Dendritic cell treated with granulocyte-macrophage colony-stimulating factor and Interleukin-4, amounts not matched to agents 40 ng/mL and 50 ng/mL, for 4 days (primary cell): ENCODE measurements around the gene TPP1.

Source experiments
- H3K27ac Mint-ChIP-seq: one replicate; pipeline ENCODE4 v1.8.0; 2022; ENCODE audit warnings: mild to moderate bottlenecking, mixed read lengths
- H3K27me3 Mint-ChIP-seq: one replicate; pipeline ENCODE4 v1.8.0; 2022; ENCODE audit warnings: mild to moderate bottlenecking, mixed read lengths
- H3K36me3 Mint-ChIP-seq: one replicate; pipeline ENCODE4 v1.8.0; 2022; ENCODE audit warnings: low read depth, mixed read lengths
- H3K4me1 Mint-ChIP-seq: one replicate; pipeline ENCODE4 v1.8.0; 2022; ENCODE audit warnings: low read depth, mixed read lengths
- H3K4me3 Mint-ChIP-seq: one replicate; pipeline ENCODE4 v1.8.0; 2022; ENCODE audit warnings: mild to moderate bottlenecking, moderate library complexity, mixed read lengths
- H3K9me3 Mint-ChIP-seq: one replicate; pipeline ENCODE4 v1.8.0; 2022; ENCODE audit warnings: mixed read lengths
- intact Hi-C: fragments of 100-400 bp; cut with micrococcal nuclease; formaldehyde crosslinking; loops from one replicate; pipeline ENCODE4 v1.15.0; 2022

The TPP1 gene

GRCh38 chr11:6569706-6570105 is 49.5 kb downstream of the TPP1 start:
- no peak overlapping the region for H3K27ac Mint-ChIP-seq
- peaks cover 12% of the 10 kb centered on the region for H3K27me3 Mint-ChIP-seq
- intact Hi-C loops, result no loop called here
- H3K36me3 Mint-ChIP-seq, result peaks cover 19% of the 10 kb centered on the region
- no peak overlapping the region for H3K4me3 Mint-ChIP-seq
- H3K4me1 Mint-ChIP-seq, result peaks cover 8% of the 10 kb centered on the region
- no peaks in the 10 kb centered on the region for H3K9me3 Mint-ChIP-seq

DNA sequence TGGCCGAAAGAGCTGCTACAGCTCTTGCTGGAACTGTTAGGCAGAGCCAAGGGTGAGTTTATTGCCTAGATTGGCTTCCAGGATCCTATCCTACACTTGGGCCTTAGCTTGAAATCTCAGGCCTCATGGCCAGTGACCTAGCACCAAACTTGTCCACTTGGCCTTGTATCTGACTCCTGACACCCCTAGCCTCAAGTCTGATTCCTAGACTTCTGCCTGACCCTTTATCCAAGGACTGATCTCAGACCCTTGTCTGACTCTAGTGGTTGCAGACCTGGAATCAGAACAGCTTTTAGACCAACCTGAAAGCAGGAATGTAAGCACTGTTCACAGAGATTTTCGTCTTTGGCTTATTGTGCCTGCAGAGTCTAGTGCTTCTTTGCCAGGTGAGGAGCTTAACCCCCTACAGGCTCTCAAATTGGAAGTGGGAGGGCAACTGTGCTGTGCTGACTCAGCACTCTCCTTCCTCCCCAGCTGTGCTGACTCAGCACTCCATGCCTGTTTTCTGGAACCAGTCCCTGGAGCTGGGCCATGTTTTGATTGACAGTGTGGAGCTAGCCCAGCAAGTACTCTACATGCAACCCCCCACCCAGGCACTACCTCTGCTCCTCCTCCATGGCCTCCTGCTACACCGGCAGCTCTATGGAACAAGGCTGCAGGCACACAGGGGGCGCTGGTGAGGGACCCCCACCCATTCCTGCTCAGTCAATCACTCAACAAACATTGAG is 50.9 kb downstream of the TPP1 start:
- peaks cover 12% of the 10 kb centered on the region for H3K27me3 Mint-ChIP-seq
- intact Hi-C loops, result no loop called here
- H3K9me3 Mint-ChIP-seq, result no peaks in the 10 kb centered on the region
- no peak overlapping the region for H3K4me3 Mint-ChIP-seq
- peaks cover 26% of the 10 kb centered on the region for H3K36me3 Mint-ChIP-seq
- peak overlapping the region; percentile 6 for H3K27ac Mint-ChIP-seq
- H3K4me1 Mint-ChIP-seq, result peaks cover 8% of the 10 kb centered on the region

DNA sequence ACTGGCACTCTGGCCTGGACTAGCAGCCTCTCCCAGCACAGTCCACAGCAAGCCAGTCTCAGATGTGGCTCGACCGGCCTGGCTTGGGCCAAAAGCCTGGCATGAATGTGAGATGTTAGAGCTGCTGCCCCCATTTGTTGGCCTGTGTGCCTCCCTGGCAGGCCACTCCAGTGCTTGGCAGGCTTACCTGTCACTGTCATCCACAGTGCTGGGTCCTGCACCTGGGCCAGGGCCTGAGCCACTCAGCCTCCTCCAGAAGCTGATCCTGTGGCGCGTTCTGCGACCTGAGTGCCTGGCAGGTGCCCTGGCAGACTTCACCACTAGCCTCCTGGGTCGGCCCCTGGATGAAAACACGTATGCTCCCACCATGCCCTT is 51.9 kb downstream of the TPP1 start:
- Mint-ChIP-seq H3K36me3 (peaks cover 18% of the 10 kb centered on the region), H3K4me1 (peaks cover 8% of the 10 kb centered on the region), H3K9me3 (no peaks in the 10 kb centered on the region), H3K4me3 (no peak overlapping the region), H3K27me3 (peaks cover 12% of the 10 kb centered on the region), H3K27ac (no peak overlapping the region)
- intact Hi-C loops, result no loop called here

DNA sequence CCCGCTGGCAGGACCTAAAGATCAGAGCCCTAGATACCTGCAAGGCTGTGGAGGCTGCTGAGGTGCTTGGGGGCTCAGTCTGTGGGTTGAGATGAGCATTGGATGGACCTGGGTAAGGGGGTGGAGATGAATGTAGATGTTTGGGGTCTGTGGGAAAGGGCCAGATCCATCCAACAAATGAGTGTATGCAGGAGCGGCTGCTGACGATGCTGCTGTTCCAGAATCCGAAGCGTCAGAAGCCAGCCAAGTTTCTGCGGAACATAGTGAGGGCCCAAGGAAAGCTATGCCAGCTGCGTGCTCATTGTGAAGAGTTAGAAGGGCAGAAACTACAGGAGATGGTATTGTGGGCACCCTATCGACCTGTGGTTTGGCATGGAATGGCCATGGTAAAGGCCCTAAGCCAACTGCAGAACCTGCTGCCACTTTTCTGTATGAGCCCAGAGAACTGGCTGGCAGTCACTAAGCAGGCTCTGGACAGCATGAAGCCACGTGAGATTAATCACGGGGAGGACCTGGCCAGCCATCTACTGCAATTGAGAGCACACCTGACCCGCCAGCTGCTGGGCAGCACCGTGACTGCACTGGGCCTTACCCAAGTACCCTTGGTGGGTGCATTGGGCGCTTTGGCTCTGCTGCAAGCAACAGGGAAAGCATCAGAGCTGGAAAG is 52.4 kb downstream of the TPP1 start:
- Mint-ChIP-seq H3K4me1 (peaks cover 10% of the 10 kb centered on the region), H3K27ac (no peak overlapping the region), H3K27me3 (peaks cover 9% of the 10 kb centered on the region), H3K4me3 (no peak overlapping the region), H3K36me3 (peaks cover 16% of the 10 kb centered on the region), H3K9me3 (no peaks in the 10 kb centered on the region)
- intact Hi-C loops, result no loop called here

DNA sequence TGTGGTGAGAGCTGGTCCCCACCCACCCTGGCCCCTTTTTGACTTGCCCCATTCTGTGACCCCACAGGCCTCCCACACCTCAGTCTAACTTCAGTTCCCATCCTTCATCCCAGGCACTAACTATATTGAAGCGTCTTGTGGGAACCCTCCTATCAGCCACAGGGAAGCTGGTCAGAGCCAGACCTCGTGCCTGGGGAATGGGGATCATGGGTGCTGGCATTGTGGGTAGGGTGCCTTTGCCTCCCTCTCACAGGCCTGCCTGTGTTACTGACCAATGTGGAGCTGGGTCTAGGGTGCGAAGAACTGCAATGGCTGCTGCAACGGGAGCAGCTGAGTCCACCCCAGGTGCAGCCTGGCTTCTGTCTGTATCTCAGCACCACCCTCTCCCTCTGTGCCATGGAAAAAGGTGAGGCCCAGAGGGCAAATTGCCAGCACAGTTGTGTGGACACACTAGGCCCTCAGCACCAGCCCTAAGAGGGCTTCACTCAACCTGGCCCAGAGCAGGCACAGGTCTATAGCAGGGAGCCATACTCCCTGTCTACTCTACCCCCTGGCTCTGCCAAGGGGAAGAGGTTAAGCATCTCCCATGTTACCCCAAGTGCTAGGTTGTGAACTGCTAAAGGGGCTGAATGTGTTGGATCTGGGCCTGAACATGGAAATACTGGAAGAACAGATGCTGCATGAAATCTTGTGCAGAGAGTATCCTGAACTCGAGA is 53.1 kb downstream of the TPP1 start:
- Mint-ChIP-seq H3K4me3 (no peak overlapping the region), H3K4me1 (peaks cover 14% of the 10 kb centered on the region), H3K9me3 (no peaks in the 10 kb centered on the region), H3K27ac (no peak overlapping the region), H3K36me3 (peaks cover 9% of the 10 kb centered on the region), H3K27me3 (peaks cover 2% of the 10 kb centered on the region)
- intact Hi-C loops, result no loop called here

DNA sequence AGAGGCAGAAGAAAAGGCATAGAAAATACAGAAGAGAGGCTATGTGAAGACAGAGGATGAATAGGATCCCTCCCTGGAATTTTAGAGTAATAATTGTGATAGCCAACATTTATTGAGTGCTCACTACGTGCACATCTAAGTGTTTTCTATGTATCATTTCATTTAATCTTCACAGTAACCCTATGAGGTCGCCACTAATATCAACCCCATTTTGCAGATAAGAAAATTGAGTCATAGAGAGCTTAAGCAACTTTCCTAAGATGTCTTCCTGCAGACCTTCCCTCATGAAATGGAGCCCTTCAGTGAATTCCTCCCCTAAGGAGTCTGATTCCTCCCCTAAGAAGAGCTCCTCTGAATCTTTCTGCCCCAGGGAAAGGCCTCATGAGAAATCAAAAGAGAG is 53.9 kb downstream of the TPP1 start:
- Mint-ChIP-seq H3K9me3 (no peaks in the 10 kb centered on the region), H3K27ac (no peak overlapping the region), H3K27me3 (no peaks in the 10 kb centered on the region), H3K4me1 (peaks cover 14% of the 10 kb centered on the region), H3K4me3 (no peak overlapping the region), H3K36me3 (peaks cover 6% of the 10 kb centered on the region)
- intact Hi-C loops, result no loop called here

DNA sequence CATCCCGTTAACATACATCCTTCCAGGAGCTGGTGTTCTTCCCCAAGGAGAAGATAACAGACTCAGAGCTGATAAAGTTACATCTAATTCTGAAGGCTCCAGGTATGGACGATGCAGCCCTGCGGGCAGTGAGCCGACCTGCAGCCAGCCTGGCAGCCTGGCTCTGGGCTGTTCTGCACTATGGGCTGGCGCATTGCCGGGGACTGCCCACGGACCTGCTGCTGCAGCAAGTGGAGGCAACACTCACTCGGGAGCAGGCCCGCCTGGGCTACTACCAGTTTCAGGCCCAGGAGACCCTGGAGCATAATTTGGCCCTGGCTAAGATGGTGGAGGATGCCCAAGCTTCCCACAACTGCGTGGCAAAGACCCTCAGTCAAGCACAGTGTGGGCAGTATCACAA is 55.6 kb downstream of the TPP1 start:
- Mint-ChIP-seq H3K36me3 (peaks cover 6% of the 10 kb centered on the region), H3K27me3 (no peaks in the 10 kb centered on the region), H3K4me1 (peaks cover 10% of the 10 kb centered on the region), H3K4me3 (no peak overlapping the region), H3K9me3 (no peaks in the 10 kb centered on the region), H3K27ac (no peak overlapping the region)
- intact Hi-C loops, result no loop called here

DNA sequence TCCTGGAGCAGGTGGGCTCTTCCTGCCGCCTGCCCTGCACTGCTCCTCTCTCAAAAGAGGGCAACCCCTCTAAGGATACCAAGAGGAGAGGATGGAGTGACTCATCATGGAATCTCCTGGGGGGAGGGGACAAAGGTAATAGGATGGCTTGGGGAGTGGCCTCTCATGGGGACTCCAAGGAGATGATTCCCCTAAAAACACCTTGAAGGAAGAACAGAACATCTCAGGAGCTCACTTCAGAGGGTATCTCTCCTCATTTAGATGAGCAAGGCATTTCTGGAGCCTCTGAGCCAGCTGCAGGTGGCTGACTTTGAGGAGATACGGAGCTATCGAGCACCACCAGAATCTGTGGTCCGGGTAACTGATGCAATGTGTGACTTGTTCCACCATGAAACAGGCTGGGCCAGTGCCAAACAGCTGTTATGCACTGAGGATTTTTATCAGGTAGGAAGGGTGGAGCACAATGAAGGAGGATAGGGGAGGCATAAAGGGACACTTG is 56.1 kb downstream of the TPP1 start:
- intact Hi-C loops, result no loop called here
- Mint-ChIP-seq H3K27ac (no peak overlapping the region), H3K4me1 (peaks cover 6% of the 10 kb centered on the region), H3K27me3 (no peaks in the 10 kb centered on the region), H3K4me3 (no peak overlapping the region), H3K36me3 (peaks cover 6% of the 10 kb centered on the region), H3K9me3 (no peaks in the 10 kb centered on the region)
